ENCODE data around the gene SENP2. TPM values are rescaled to one million over a fixed set of nuclear protein-coding genes. Genes with fewer than 3 reads are reported as not detected.
A peak's percentile ranks its signal among the peaks of the same experiment; 100 is the strongest.

SENP2 gene
- total and polyA plus RNA-seq, 9 of the 15 experiments (the other 6 are each of a cell fraction or from before 2014, with no cell fraction given): 11.8 to 67.1 (median 41.1) TPM

GRCh38 chr3:185537369-185537970, 48.6 kb upstream of the SENP2 start (continued):
- TF ChIP-seq BRD9 (IDR thresholded peaks at IDR 0.05; ENCODE audit: low read depth, partially characterized antibody) (no peak), NELFE (IDR thresholded peaks at IDR 0.05; ENCODE audit: insufficient read depth, insufficient read length) (no peak), ARID3A (IDR thresholded peaks at IDR 0.05; ENCODE audit: borderline replicate concordance, low read depth, low read length) (no peak), ZNF445 (CRISPR knock-in tag; IDR thresholded peaks at IDR 0.05; ENCODE audit: low read depth) (no peak), STAT5B (CRISPR knock-in tag; IDR thresholded peaks at IDR 0.05) (no peak), TAL1 (IDR thresholded peaks at IDR 0.05) (no peak), ZNF274 (IDR thresholded peaks at IDR 0.05; ENCODE audit: borderline replicate concordance, low read depth, low read length) (no peak), EP400 (IDR thresholded peaks at IDR 0.05) (0 out of 2 replicates have a peak, but pooled peaks have one; percentile 30), HOXB6 (CRISPR knock-in tag; IDR thresholded peaks at IDR 0.05; ENCODE audit: borderline replicate concordance) (no peak), JUNB (CRISPR knock-in tag; conservative IDR thresholded peaks at IDR 0.05) (no peak), DEAF1 (CRISPR knock-in tag; IDR thresholded peaks at IDR 0.05) (no peak), ZNF175 (CRISPR knock-in tag; IDR thresholded peaks at IDR 0.05; ENCODE audit: low read depth) (0 out of 2 replicates have a peak, but pooled peaks have one; percentile 46), NFXL1 (CRISPR knock-in tag; IDR thresholded peaks at IDR 0.05) (no peak), LCOR (CRISPR knock-in tag; IDR thresholded peaks at IDR 0.05) (peak; percentile 30; the same call in 1 of the 2 replicates), NCOR1 (IDR thresholded peaks at IDR 0.05) (peak; percentile 51), NCOA1 (IDR thresholded peaks at IDR 0.05; ENCODE audit: low read depth) (no peak), KLF13 (tag; IDR thresholded peaks at IDR 0.05; ENCODE audit: borderline replicate concordance, low read depth) (no peak)
- TF ChIP-seq, protein P1, sequence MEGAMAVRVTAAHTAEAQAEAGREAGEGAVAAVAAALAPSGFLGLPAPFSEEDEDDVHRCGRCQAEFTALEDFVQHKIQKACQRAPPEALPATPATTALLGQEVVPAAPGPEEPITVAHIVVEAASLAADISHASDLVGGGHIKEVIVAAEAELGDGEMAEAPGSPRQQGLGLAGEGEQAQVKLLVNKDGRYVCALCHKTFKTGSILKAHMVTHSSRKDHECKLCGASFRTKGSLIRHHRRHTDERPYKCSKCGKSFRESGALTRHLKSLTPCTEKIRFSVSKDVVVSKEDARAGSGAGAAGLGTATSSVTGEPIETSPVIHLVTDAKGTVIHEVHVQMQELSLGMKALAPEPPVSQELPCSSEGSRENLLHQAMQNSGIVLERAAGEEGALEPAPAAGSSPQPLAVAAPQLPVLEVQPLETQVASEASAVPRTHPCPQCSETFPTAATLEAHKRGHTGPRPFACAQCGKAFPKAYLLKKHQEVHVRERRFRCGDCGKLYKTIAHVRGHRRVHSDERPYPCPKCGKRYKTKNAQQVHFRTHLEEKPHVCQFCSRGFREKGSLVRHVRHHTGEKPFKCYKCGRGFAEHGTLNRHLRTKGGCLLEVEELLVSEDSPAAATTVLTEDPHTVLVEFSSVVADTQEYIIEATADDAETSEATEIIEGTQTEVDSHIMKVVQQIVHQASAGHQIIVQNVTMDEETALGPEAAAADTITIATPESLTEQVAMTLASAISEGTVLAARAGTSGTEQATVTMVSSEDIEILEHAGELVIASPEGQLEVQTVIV (CRISPR knock-in tag; IDR thresholded peaks at IDR 0.05; ENCODE audit: borderline replicate concordance): no peak
- TF ChIP-seq, protein P2, sequence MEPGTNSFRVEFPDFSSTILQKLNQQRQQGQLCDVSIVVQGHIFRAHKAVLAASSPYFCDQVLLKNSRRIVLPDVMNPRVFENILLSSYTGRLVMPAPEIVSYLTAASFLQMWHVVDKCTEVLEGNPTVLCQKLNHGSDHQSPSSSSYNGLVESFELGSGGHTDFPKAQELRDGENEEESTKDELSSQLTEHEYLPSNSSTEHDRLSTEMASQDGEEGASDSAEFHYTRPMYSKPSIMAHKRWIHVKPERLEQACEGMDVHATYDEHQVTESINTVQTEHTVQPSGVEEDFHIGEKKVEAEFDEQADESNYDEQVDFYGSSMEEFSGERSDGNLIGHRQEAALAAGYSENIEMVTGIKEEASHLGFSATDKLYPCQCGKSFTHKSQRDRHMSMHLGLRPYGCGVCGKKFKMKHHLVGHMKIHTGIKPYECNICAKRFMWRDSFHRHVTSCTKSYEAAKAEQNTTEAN (CRISPR knock-in tag; IDR thresholded peaks at IDR 0.05): no peak
- TF ChIP-seq, protein P3, sequence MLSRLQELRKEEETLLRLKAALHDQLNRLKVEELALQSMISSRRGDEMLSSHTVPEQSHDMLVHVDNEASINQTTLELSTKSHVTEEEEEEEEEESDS (CRISPR knock-in tag; IDR thresholded peaks at IDR 0.05): no peak
